HepG2 (cell line): ENCODE results near the gene CTDNEP1. TPM values are rescaled to one million over a fixed set of nuclear protein-coding genes. Genes with fewer than 3 reads are reported as not detected.

Experiments used
- AHDC1 ChIP-seq: sonication (generic); formaldehyde crosslinking; IDR thresholded peaks from 2 replicates; pipeline ENCODE4 v1.5.1; 2020; ENCODE audit warnings: mild to moderate bottlenecking, missing genetic modification reagents, borderline replicate concordance
- FUBP1 ChIP-seq: sonication (generic); formaldehyde crosslinking; IDR thresholded peaks from 2 replicates; pipeline ENCODE4 v1.5.1; 2020; ENCODE audit warnings: missing genetic modification reagents, mild to moderate bottlenecking, borderline replicate concordance
- GTF3A ChIP-seq: sonication (generic); formaldehyde crosslinking; conservative IDR thresholded peaks from 2 replicates; pipeline ENCODE4 v1.4.0; 2020; ENCODE audit warnings: mild to moderate bottlenecking, missing genetic modification reagents
- IRF2 ChIP-seq: IDR thresholded peaks from 2 replicates; pipeline ENCODE4 v1.6.1; 2018; ENCODE audit warnings: missing genetic modification reagents, missing compliant biosample characterization
- PLSCR1 ChIP-seq: sonication (generic); formaldehyde crosslinking; IDR thresholded peaks from 2 replicates; pipeline ENCODE4 v1.5.0; 2020; ENCODE audit warnings: missing genetic modification reagents, mild to moderate bottlenecking, borderline replicate concordance
- POLR2G ChIP-seq: fragments of 200-400 bp; formaldehyde crosslinking; IDR thresholded peaks from 2 replicates; pipeline ENCODE4 v1.6.1; 2018; ENCODE audit warnings: mild to moderate bottlenecking, low read depth, low read length, moderate library complexity
- RBM22 ChIP-seq: fragments of 200-400 bp; formaldehyde crosslinking; optimal IDR thresholded peaks from 2 replicates; pipeline ENCODE3; 2017; ENCODE audit warnings: mild to moderate bottlenecking, low read length, moderate library complexity
- RBM39 ChIP-seq: fragments of 200-400 bp; formaldehyde crosslinking; IDR thresholded peaks from one replicate; pipeline ENCODE4 v1.6.1; 2018; ENCODE audit warnings: antibody characterized with exemption, mild to moderate bottlenecking, low read depth, low read length; ENCODE audit not compliant: poor library complexity, severe bottlenecking
- RFX1 ChIP-seq: fragments of 450-650 bp; IDR thresholded peaks from 2 replicates; pipeline ENCODE4 v1.6.1; 2017
- SIN3A ChIP-seq: IDR thresholded peaks from 2 replicates; pipeline ENCODE4 v1.6.1; 2011; ENCODE audit warnings: low read depth, mild to moderate bottlenecking, control low read depth, low read length, borderline replicate concordance
- SRSF9 ChIP-seq: fragments of 200-400 bp; formaldehyde crosslinking; IDR thresholded peaks from 2 replicates; pipeline ENCODE4 v1.6.1; 2018; ENCODE audit warnings: borderline replicate concordance, mild to moderate bottlenecking, low read depth, low read length; ENCODE audit not compliant: insufficient read depth, poor library complexity, severe bottlenecking
- ZNF230 ChIP-seq: sonication (generic); formaldehyde crosslinking; IDR thresholded peaks from 2 replicates; pipeline ENCODE4 v1.4.0; 2020; ENCODE audit warnings: mild to moderate bottlenecking, missing genetic modification reagents
- ZNF484 ChIP-seq: sonication (generic); formaldehyde crosslinking; IDR thresholded peaks from 2 replicates; pipeline ENCODE4 v1.5.1; 2020; ENCODE audit warnings: mild to moderate bottlenecking, low read depth, missing genetic modification reagents, borderline replicate concordance
- ZNF672 ChIP-seq: sonication (generic); formaldehyde crosslinking; IDR thresholded peaks from 2 replicates; pipeline ENCODE4 v1.8.1; 2022; ENCODE audit warnings: missing genetic modification reagents
- ZNF704 ChIP-seq: sonication (generic); formaldehyde crosslinking; IDR thresholded peaks from 2 replicates; pipeline ENCODE4 v1.8.1; 2023; ENCODE audit warnings: mild to moderate bottlenecking, inconsistent platforms, moderate library complexity, missing genetic modification reagents, borderline replicate concordance
- ZNF720 ChIP-seq: sonication (generic); formaldehyde crosslinking; IDR thresholded peaks from 2 replicates; pipeline ENCODE4 v1.4.0; 2020; ENCODE audit warnings: missing genetic modification reagents
- ZNF782 ChIP-seq: sonication (generic); formaldehyde crosslinking; IDR thresholded peaks from 2 replicates; pipeline ENCODE4 v1.4.0; 2020; ENCODE audit warnings: missing genetic modification reagents, mild to moderate bottlenecking, borderline replicate concordance
- ZSCAN9 ChIP-seq: IDR thresholded peaks from 2 replicates; pipeline ENCODE4 v1.6.1; 2016; ENCODE audit warnings: borderline replicate concordance
- polyA plus RNA-seq, 8 experiments: library from polyadenylated mRNA; depleted of rRNA in 3 of 8; stranded (reverse) in 7 of 8; unstranded in 1 of 8; fragments of >200 nt; fragmentation: Illumina TruSeq in 4 of 8; extraction: Trizol in 4 of 8; gene quantifications; 2 replicates each; pipeline versions ENCODE4 v1.2.1 to v1.2.3, GENCODE V29; 2011 to 2016; ENCODE audit warnings: low read depth in 4 of 8, missing spikeins in 1 of 8, mixed read lengths in 1 of 8; ENCODE audit not compliant: insufficient read depth in 1 of 8
- total RNA-seq, 5 experiments: library from RNA; depleted of rRNA; stranded (reverse); fragments of >200 nt; fragmentation: Illumina TruSeq; extraction: Trizol; gene quantifications; 2 replicates each; pipeline ENCODE4 v1.2.3, GENCODE V29; 2016; ENCODE audit warnings: low read depth in 1 of 5

CTDNEP1 gene
- total and polyA plus RNA-seq, 2 of the 13 experiments (the other 11 are each of a cell fraction or from before 2014, with no cell fraction given), result 19.8 to 118 TPM

- TF ChIP-seq ZNF672 (CRISPR knock-in tag) (0 out of 2 replicates have a peak, but pooled peaks have one; percentile 74), ZNF704 (CRISPR knock-in tag) (0 out of 2 replicates have a peak, but pooled peaks have one; percentile 26), SRSF9 (no peak), RFX1 (no peak), ZNF484 (CRISPR knock-in tag) (no peak), FUBP1 (CRISPR knock-in tag) (peak; percentile 76; the same call in 1 of the 2 replicates), ZSCAN9 (CRISPR knock-in tag) (0 out of 2 replicates have a peak, but pooled peaks have one; percentile 40), ZNF782 (0 out of 2 replicates have a peak, but pooled peaks have one; percentile 62), GTF3A (CRISPR knock-in tag) (0 out of 2 replicates have a peak, but pooled peaks have one; percentile 22), RBM22 (peak; percentile 99), PLSCR1 (CRISPR knock-in tag) (no peak), ZNF230 (CRISPR knock-in tag) (no peak), SIN3A (peak; percentile 85; the same call in 1 of the 2 replicates), ZNF720 (CRISPR knock-in tag) (peak; percentile 77; the same call in 1 of the 2 replicates), RBM39 (peak; percentile 96), IRF2 (CRISPR knock-in tag) (peak; percentile 97), AHDC1 (no peak), POLR2G (peak; percentile 97)
These were observed 17.2 kb downstream of the CTDNEP1 start, which contains the start of gene DVL2 (continued) for GRCh38 chr17:7234083-7234951.
